Mucosa of gallbladder (tissue), 1 donor: Measurements from ENCODE around the gene THUMPD2. TPM values are rescaled to one million over a fixed set of nuclear protein-coding genes. Genes with fewer than 3 reads are reported as not detected.
A peak's percentile ranks its signal among the peaks of the same experiment; 100 is the strongest.
"Not testable (repeated sequence)": the region's sequence is repeated elsewhere in the genome, so short reads cannot be mapped to it uniquely, and the experiment has no call there.

Experiments
- DNase-seq: peaks from one replicate; pipeline ENCODE4 v3.0.0-alpha.2; 2020; ENCODE audit warnings: low spot score
- total RNA-seq: library from RNA; stranded (reverse); gene quantifications from one replicate; pipeline ENCODE4 v1.2.1, GENCODE V29; 2021
- donor health status: DM: no; HTN: no; CAD: no.

The THUMPD2 gene, protein sequence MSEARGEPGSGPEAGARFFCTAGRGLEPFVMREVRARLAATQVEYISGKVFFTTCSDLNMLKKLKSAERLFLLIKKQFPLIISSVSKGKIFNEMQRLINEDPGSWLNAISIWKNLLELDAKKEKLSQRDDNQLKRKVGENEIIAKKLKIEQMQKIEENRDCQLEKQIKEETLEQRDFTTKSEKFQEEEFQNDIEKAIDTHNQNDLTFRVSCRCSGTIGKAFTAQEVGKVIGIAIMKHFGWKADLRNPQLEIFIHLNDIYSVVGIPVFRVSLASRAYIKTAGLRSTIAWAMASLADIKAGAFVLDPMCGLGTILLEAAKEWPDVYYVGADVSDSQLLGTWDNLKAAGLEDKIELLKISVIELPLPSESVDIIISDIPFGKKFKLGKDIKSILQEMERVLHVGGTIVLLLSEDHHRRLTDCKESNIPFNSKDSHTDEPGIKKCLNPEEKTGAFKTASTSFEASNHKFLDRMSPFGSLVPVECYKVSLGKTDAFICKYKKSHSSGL
- total RNA-seq = 6.2 TPM

DNA sequence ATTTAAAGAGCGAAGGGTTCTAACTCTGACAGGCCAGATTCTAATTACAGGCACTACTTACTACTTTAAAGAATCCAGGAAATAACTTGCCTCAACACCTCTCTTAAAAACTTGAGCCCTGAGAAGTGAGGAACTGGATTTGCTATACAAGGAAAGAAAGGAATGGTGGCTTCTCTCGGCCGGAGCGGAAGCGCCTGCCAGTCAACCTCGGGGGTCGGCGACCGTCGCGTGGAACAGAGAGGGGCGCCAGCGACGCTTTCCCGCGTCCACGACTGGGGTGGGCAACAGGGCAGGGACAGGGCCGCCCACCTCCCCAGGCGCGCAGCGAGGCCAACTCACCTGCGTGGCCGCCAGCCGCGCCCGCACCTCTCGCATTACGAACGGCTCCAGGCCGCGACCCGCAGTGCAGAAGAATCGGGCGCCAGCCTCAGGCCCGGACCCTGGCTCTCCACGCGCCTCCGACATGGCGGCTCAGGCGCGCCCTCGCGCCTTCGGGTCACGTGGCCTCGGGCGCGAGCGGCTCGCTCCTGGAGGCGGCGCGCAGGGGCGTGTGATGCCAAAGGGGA, at the start of gene THUMPD2:
Gene THUMPD2, minus strand, starts transcription at position 484 of the 566 bp plus-strand sequence. Its CDS starts 19 bp downstream, at position 465.
- DNase-seq = peak; percentile 54

DNA sequence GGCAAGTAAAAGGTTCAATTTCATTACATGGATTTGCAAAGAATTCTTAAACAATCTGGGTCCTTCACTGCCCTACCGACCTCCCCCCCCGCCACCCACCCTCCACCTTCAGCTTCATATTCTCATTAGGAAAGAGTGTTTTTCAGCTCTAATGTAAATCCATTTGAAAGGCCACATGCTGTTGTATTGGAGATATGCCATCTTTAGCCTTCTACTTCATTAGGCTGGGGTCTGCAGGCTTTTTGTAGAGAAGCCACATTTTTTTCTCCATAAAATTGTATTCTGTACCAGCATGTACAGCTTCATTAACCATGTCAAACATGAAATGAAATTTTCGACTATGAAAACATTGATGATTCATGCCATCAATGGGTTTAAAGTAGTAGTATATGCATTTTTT, 42.8 kb upstream of the THUMPD2 start:
- DNase-seq = no peak

DNA sequence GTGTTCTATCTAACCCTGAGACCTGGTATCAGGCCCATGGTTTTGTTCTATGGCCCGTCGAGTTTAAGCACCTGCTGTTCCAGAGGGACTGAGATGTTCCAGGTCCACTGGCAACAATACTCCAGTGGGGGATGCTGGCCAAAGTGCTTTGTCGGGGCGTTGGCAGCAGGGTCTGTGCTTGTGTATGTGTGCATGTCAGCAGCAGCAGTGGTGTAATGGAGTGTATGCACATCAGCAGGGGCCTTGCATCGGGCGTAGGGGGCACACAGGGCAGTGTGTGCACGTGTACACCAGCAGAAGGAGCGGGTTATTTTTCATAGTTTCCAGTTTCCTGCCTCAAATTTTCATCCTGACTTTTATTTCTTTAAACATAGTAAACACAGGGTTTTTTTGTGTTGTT, 37.8 kb upstream of the THUMPD2 start:
- DNase-seq = no peak

DNA sequence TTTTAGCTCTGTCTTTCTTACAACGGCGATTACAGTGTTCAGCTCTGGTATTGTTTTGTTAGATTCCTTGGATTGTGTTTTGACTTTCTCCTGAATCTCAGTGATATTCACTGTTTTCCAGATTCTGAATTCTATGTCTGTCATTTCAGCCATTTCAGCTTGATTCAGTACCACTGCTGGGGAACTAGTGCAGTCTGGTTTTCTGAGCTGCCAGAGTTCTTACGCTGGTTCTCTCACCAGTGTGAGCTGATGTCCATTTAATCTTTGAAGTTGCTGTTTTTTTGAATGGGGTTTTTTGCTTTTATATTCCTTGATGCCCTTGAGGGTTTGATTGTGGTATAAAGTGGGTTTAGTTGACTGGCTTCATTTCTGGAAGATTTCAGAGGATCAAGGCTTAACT, 37.4 kb upstream of the THUMPD2 start:
- DNase-seq = no peak

DNA sequence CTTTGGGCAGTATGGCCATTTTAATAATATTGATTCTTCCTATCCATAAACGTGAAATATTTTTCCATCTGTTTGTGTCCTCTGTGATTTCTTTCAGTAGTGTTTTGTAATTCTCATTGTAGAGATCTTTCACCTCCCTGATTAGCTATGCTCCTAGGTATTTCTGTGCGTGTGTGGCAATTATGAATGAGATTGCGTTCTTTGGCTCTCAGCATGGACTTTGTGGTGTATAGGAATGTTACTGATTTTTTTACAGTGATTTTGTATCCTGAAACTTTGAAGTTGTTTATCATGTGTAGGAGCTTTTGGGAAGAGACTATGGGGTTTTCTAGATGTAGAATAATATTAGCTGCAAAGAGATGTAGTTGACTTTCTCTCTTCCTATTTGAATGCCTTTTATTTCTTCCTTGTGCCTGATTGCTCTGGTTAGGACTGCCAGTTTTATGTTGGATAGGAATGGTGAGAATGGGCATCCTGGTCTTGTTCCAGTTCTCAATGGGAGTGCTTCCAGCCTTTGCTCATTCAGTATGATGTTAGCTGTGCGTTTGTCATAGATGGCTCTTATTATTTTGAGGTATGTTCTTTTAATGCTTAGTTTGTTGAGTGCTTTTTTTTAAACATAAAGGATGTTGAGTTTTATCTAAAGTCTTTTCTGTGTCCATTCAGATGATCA, 27.0 kb upstream of the THUMPD2 start:
- no peak for DNase-seq

DNA sequence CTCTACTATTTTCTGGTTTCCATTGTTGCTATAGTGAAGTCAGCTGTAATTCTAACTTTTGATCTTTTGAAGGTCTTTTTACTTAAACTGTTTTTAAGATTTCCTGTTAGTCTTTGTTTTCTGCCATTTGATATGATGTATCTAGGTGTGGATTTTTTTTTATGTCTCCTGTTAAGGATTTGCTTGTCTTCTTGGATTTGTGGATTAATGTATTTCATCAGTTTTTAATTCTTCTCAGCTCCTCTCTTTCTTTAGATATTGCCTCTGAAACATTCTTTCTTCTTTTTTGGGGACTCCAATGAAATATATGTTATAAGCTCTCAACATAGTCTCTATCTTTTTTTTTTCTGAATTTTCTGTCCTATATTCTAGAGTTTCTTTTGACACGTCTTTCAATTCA, 24.8 kb upstream of the THUMPD2 start:
- DNase-seq = no peak

DNA sequence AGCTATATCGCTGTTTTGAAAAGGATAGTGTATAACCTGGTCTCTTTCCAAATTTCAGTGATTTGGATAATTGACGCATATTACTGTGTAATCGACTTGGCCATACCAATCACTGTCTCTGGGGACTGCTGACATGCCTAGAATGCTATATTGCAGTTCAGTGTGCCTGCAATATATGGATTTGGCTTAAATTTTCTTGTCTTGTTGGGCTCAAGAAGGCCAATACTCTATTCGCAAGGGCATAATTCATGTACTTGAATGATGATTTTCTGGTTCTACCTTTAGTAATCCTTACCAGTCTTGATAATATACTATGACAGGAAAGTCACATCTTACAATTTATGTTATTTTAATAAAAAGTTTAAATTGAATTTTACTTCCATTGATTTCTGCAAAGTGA, 21.7 kb upstream of the THUMPD2 start:
- DNase-seq = no peak

DNA sequence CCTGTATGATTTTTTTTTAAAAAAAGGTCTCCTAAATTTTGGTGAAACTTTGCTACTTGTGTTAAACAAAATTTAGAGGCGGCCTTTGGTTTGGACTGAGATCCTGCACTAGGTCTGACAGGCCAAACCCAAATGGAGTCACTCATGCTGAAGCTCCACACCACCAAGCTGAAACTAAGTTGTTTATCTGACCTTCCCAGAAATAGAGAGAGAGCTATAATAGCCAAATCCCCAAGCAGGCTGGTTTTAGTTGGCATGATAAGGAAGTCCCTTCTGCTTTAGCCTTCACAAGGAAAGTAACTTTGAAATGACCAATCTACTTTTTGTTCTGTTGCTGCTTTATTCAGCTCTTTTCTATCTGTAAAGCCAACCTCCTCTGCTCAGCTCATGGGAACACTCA, 17.1 kb upstream of the THUMPD2 start:
- DNase-seq = no peak

DNA sequence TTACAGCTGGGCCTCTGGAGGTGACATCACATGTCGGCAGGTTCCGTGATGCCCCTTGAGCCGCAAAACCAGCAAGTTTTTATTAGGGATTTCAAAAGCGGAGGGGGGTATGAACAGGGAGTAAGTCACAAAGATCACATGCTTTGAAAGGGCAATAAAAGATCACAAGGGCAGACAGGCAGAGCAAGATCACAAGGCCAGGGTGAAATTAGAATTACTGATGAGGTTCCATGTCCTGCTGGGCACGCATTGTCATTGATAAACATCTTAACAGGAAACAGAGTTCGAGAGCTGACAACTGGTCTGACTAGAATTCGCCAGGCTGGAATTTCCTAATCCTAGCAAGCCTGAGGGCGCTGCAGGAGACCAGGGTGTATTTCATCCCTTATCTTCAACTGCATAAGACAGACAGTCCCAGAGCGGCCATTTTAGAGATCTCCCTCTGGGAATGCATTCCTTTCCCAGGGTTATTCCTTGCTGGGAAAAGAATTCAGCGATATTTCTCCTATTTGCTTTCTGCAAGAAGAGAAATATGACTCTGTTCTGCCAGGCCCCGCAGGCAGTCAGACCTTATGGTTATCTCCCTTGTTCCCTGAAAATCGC, 11.3 kb upstream of the THUMPD2 start:
- DNase-seq = not testable (repeated sequence)

DNA sequence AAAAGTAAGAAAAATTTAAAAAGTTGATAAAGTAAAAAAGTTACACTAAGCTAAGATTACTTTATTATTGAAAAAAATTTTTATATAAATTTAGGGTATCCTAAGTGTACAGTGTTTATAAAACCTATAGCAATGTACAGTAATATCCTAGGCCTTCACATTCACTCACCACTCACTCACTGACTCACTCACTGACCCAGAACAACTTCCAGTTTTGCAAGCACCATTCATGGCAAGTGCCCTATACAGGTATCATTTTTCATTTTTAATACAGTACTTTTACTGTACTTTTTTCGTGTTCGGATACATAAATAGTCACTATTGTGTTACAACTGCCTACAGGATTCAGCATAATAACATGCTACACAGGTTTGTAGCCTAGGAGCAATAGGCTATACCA, 8.9 kb upstream of the THUMPD2 start:
- DNase-seq = no peak

DNA sequence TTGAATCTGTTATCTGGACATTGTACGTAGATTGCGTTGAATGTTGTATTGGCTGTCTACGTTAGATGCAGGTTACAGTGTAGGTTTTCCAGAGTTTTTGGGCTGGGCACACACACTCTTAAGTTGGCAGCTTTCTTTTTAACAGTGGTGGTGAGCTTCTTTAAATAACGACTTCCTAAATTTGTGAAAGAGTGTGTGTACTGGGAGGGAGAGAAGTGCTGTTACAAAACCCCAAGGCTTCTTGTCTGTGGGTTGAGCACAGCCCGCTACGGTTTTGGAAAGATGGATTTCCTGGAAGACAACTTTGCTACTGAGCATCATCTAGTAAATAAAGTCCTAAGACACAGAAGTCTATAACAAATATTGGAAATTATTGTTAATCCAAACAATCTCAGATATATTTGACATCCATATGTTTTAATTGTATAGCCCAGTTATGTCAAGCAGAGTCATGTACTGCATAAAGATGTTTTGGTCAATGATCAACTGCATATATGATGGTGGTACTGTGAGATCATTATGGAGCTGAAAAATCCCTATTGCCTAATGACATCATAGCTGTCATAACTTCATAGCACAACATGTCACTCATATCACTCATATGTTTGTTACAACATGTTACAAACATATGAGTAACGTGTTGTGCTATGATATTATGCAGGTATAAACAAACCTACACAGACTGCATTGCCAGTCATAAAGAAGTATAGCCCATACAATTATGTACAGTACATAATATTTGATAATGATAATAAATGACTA, 7.9 kb upstream of the THUMPD2 start:
- DNase-seq = no peak

DNA sequence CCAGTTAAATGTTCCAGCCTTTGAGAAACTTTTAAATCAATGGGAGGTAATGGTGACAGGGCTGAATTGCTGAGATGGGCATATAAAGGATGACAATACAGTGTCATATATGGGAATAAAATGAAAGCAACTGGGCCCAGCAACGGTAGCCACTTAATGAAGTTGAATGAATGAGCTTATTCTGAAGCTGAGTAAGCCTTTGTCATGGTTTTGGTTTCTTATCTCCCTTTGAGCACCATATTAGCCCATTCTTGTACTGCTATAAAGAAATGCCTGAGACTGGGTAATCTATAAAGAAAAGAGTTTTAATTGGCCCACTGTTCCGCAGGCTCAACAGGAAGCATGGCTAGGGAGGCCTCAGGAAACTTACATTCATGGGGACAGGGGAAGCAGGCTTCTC, 3.5 kb upstream of the THUMPD2 start:
- DNase-seq = no peak

DNA sequence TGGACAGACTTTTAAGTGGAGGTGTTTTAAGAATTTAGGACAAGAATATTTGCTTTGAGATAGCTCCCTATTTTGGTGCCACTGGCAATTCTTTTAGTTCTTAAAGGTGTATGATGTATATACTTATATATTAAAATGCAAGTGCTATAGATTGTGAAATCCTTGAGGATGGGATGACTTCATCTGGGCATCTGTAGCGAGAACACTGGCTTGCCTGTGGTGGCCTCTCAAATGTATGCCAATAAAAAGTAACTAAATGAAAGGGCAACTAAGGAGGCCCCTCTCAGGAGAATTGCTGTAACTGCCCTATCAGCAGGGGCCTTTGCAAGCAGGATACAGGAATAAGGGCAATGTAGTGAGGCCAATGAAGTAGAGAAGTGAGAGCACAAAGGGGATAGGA, 2.6 kb upstream of the THUMPD2 start:
- no peak for DNase-seq

DNA sequence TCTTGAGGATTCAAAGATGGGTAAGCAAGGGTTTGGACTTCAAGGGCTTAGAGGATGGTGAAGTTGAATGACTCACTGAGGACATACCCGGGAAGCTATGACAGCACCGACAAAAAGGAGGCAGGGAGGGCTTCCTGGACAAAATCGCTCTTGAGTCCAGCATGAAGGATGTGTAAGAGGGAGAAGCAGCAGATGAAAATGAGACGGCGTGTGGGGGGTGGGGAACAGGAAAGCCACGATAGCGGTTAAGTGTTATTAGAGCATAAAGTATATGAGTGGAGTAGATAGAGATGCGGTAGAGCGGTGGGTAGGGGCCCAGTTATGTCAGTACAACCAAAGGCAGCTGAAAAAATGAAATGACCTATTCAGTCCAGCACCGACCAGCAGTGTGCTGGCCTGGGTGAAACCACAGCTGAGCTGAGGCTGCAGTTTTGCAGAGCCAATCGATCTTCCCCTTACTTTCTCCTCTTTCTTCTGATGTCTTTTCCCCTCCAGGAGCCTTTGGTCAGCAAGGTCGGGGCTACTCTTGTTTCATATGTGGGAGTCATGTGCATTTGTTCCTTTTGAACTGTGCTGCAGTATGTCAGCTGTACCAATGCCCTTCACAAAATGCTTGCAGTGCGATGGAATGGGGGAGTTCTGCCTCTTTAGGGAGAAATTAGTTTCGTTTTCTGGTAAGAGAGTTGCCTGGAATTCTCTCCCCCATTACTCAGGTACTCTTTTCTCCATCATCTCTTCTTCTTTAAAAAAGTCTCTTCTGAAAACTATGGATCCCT, 2.0 kb upstream of the THUMPD2 start:
- DNase-seq = no peak

DNA sequence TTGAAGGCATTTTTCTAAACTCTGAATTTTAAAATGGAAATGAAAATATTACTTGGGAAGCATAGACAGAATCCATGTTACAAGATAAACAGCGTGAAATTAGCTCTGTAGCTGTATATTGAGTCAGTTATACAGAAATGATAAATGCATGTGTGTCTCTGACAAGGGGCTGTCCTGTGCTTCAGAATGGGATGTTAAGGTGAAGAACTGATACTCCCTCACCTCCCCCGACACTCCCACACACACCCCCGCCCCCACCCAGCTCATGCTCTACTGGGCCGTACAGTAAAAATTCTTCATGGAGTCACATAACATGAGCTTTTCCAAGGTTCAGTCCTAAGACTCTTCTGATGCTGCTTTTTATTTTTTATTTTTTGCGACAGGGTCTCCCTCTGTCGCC, 869 bp upstream of the THUMPD2 start:
- no peak for DNase-seq

DNA sequence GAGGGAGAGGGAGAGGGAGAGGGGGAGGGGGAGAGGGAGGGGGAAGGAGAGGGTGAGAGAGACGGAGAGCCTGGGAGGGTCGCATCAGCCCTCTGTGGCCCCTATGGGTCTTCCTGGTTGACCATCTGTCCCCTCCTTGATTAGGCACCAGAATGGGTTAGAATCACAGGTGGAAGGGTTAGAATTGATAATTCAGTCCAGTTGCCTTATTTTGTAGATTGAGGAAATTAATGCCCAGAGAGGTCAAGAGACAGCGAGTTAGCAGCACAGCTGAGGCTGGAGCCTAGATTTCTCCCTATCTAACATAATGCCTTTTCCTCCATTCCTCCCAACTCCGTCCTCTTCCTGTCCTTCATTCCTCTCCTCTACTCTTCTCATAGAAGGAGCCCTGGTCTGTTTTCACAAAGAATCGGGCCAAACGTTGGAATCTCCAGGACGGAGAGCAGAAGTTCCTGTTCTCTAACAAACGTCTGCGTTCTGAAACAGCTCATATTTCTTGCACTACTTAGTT, 338 bp upstream of the THUMPD2 start:
- DNase-seq = no peak

DNA sequence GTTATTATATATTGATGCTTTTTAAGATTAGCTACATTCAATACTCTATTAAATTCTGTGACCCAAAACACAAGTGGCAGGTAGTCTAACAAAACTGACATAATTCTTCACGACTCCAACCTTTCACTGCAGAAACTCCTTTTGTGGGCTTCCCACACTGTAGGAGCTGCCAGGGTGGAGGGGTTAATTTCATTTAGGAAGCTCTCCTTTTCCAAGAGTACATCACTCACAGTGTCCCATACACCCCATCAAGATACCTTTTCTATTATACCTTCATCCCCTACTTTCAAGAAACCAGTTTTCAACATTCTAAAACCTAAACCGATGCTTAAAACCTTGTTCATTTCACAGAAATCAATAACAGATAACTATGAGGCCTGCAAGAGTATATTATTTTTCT, 825 bp downstream of the THUMPD2 start:
- DNase-seq = no peak

DNA sequence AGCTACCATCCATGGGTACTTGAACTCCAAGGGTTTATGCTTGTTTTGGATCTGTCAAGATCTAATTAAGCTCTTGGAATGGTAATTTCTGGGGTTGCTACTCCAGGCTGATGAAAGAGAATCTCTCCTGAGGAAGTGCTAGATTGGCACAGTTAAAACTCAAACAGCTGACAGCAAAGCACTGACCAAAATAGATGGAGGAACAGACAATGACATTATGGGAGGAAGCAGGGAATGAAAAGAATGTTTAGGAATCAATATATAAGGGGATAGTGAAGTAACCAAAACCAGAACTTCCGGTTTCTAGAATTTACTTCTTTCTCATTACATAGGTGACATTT, 6.3 kb downstream of the THUMPD2 start:
- DNase-seq = no peak

DNA sequence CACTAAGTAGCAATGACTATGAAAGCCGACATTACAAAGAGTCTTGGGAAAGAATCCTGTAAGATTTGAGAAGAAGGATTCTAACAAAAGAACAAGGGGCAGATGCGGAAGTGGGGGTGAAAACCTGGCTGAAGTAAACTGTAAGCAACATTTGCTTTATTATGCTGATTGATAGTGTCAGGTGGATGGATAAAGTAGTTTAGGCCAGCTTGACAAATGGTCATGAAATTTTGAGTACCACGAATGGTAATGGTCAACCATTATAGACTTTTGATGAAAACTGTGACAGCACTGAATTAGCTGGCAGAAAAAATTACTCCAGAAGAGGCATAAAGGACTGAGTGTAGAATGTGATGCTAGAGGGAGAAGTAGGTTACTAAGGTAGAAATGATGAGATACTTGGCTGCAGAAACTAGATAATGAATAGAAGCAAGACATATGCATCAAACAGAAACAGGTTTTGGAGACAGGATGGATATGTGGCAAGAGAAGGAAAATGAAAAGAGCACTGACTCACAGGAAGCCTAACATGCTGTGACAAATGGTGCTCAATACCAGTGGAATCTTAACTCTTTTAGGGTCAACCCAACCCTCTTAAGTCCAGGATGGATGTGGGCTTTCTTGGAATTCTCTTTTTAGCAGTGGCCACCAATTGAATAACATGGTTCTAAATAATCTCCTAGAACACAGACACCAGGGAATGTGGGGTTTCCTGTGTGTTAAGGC, 6.8 kb downstream of the THUMPD2 start:
- no peak for DNase-seq

DNA sequence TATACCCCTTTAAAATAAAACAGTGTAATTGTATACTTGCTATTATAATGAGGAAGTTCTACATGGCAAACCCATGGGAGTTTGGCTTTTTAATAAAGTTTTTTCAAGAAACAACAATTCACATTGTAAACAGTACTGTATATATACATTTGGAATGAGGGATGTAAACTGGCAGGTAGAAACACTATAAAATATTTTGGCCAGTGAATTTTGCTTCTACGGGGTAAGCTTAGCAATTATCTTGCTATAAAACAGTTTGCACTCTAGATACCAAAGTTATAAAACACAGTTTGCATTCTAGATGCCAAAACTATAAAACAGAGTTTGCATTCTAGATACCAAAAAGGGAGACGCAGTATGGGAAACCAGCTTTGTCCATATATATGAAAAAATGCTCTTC, 16.6 kb downstream of the THUMPD2 start:
- DNase-seq = no peak
